Fibroblast of peridontal ligament (primary cell): ENCODE results near the gene ZMIZ1.

Experiments used
- DNase-seq: peaks from one replicate; pipeline ENCODE4 v3.0.0-alpha.2; 2010; ENCODE audit errors: extremely low read depth

The ZMIZ1 gene

DNA sequence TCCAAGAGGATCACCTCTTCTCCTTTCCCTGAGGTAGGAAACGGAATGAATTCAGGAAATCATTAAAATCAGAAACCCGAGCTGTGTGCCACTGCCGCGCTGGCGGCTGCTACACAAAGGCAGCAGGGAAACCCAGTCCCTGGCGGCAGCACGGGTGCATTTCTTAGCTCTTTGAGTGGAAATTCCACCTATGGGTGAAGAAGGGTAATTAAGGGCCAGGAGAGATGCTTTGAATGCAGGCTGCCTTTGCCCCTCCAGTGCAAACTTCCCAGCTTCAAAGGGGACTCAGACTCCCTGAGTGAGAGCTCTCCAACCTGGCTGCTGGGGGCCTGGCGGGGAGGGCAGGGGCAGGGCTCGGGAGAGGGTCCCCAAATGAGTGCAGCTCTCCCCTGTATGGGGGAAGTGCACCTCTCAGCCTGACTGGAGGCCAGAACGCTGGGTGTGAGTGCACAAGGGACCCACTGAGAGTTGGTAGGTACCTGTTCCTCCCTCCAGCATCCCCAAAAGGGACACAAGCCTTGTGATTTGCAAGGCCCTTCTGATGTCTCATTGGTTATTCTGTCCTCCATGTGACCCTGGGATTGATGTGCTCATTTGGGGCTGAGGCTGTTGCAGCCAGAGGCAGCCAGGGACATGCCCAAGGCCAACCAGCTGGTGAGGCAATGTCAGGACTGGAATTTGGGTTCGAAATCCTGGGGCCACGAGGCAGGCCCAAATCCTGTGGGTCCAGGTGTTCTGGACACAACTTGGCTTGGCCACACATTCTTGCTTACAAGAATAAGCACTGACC is 16.3 kb upstream of the ZMIZ1 start:
- no peak for DNase-seq

GRCh38 chr10:79053081-79053434 is 15.7 kb upstream of the ZMIZ1 start:
- DNase-seq, result no peak

DNA sequence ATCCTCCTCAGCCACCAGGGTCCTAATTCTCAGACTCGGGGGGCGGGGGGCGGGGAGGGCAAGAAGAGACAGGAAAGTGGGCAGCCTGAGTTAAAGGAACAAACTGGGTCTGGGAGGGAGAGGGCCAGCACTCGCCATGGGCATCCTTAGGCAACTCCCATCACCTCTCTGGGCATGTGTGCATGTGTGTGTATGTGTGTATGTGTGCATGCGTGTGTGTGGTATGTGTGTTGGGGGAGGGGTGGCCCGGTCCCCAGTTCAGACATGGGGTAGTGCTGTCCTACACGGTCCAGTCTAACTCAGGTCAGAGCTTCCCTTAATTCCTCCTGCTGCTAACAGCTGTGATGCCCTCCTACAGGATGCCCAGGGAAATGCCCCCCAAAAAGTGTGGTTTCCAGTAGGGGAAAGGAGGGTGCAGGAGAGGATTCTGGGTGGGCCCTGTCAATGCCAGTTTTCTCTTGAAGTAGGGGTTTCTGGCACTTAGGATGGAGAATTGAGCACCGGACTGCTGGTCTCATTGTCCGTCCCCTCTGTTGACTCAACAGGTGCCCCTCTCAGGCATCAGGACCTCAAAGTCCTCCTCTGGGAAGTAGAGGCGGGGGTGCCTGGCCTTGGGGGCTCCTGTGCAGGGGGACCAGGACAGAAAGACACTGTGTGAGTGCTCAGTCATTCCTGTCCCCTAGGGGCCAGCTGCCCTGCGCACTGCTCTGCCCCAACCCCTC is 15.1 kb upstream of the ZMIZ1 start:
- no peak for DNase-seq

- DNase-seq, result no peak
Measured at GRCh38 chr10:79054203-79055099, 14.3 kb upstream of the ZMIZ1 start.

GRCh38 chr10:79055100-79055782 is 13.5 kb upstream of the ZMIZ1 start:
- no peak for DNase-seq

DNA sequence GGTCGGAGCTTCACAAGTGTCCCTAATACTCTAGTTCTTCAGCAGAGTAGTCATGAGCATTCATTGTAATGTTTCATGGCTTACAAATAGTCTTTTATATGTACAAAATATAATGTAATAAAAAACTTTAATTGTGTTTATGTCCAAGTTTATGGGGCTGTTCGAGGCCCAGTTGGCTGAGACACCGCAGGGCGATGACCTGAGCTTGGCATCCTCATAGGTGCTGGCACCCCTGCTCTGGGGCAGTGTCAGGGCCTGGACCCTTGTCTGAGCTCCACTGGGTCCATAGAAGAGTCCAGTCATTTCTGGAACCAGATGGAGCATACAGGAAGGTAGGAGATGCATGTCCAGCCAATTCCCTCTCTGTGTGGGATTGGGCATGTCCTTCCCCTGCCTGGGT is 12.9 kb upstream of the ZMIZ1 start:
- DNase-seq, result no peak

GRCh38 chr10:79056361-79056735 is 12.4 kb upstream of the ZMIZ1 start:
- DNase-seq, result no peak

- no peak for DNase-seq
Measured at GRCh38 chr10:79056736-79057391, 11.9 kb upstream of the ZMIZ1 start.

DNA sequence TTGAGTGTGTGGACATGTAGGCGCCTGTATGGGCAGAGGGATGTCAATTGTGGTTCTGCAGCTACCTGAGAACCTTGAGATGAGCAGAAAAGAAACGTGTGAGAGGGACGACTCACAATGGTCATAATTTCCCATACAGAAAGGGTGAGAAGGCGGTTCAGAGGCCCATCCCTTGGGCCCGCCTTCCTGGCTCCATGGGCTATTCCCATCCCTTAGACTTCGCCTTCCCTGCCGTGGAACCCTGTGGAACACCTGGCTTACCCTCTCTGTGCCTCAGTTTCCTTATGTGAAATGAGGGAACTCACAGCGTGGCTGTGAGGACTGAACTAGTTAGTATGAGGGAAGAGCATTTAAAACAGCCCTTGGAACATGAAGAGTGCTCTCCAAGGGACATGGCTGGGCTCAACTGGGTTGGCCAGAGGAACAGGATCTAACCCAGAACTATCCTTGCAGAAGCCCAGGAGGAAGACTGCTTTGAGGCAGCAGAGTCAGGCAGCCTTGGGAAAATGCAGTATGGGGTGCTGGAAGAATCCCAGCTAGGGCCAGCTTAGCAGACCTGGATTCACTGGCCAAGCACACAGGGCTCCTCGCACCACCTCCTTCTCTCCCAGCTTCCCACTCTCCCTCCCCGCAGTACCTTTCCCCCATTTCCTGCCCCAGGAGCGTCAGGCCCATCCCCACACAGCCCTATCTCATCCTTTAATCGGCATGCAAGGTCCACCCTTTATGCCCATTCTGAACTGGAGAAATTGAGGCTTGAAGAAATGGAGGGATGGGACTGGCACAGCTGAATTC is 11.1 kb upstream of the ZMIZ1 start:
- DNase-seq, result no peak

DNA sequence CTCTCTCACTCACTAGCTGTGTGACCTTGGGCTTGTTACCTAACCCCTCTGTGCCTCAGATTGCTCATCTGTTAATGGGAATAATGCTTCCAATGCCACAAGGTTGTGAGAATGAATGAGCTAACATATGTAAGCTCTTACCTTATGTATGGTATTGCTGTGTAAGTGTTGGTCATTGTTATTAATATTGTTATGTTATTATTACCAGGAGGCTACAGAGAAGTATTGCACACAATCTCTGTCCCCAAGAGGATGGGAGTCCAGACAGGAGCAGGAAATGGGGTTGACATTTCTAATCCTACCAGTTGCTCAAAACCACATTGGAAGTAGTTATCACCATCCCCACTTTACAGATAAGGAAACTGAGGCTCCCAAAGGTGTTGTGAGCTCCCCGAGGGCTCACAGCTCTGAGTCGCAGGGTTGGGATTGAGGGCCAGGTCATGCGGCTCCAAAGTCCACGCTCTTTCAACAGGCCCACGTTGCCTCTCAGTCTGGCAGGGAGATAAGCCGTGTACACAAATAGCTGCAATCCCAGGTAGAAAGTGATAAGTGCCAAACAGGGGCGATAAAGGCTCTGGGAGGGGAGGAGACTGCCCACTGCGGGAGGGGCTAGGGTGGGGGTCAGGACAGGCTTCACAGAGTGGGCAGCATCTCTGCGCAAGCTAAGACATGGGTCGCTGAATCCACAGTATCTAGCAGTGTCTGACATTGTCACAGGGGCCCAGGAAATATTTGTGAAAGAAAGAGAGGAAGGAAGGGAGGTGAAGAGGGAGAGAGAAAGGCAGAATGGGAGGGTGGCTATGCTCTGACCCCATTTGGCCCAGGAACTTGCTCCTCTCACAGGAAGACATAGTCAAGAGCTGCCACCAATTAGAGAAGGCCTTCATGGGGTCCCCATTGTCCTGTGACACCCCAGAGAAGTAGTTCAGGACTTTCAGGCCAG is 9.6 kb upstream of the ZMIZ1 start:
- no peak for DNase-seq

GRCh38 chr10:79059859-79060379 is 8.8 kb upstream of the ZMIZ1 start:
- no peak for DNase-seq

- no peak for DNase-seq
Measured at GRCh38 chr10:79060641-79061255, 8.0 kb upstream of the ZMIZ1 start.

- DNase-seq, result no peak
Measured at GRCh38 chr10:79061441-79062315, 7.1 kb upstream of the ZMIZ1 start.

- DNase-seq, result no peak
Measured at GRCh38 chr10:79063071-79063491, 5.7 kb upstream of the ZMIZ1 start.

DNA sequence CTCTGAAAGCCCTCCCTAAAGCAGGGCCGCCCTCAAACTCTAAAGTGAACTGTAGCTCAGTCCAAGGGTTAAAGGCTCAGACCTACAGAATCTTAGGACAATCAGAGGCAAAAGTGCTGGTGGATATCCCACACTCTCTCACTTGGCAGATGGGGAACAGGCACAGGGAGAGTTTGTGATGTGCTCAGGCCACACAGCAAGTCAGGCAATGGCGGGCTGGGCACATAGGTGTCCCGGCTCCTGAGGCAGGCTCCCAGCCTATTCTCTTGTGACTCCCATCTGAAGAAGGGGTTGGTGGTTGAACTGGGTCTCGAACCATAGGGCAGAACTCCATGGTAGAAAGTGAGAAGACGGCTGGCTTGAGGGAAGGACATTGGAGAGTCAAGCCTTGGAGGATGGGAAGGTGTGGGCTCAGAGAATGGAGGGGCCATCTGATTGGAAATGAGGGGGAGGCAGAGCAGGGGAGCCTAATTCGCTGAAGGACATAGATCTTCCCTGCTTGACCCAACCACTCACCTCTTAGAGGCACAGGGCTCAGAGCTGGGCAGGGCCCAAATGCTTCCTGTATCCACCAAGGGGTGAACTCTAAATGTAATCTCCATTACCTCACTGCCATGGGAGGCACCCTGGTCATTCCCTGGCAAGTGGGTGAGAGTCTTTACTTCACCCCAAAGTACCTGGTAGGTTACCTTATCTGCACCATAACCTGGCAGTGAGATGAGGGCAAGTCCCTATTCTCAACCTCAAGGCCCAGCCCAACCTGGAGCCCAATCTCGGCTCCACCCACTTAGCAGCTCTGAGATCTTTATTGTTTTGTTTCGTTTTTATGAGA is 4.9 kb upstream of the ZMIZ1 start:
- DNase-seq, result no peak

DNA sequence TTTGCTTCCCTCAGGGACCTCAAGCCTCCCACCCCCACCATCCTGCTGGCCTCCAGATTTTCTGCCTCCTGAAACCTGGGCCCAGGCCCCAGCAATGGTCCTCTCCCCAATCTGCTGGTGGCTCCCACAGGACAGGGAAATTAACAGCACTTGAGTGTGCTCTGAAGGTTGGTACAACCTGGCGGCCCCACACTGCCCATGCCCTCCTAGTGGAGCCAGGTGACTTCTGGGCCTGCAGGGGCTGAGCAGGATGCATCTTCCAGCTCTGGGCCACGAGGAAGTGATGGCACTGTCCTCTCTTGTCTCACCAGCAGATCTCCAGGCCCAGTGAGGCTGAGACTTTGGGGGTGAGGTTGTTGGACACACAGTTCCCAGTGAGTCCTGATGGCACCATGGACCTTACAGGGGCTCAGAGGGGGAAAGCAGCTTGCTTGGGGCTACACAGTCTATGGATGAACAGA is 3.6 kb upstream of the ZMIZ1 start:
- DNase-seq, result no peak

GRCh38 chr10:79065853-79066252 is 2.9 kb upstream of the ZMIZ1 start:
- DNase-seq, result no peak
